AG09319 (cell line): ENCODE results near the gene CYP2B6.
"Not testable (repeated sequence)": the region's sequence is repeated elsewhere in the genome, so short reads cannot be mapped to it uniquely, and the experiment has no call there.

Experiments used
- DNase-seq: peaks from one replicate; pipeline ENCODE4 v3.0.0-alpha.2; 2010; ENCODE audit warnings: low read depth; ENCODE audit errors: extremely low read depth
- CTCF ChIP-seq: IDR thresholded peaks from 2 replicates; pipeline ENCODE4 v1.5.1; 2011; ENCODE audit warnings: low read depth, mild to moderate bottlenecking, inconsistent platforms, low read length, moderate library complexity

CYP2B6 gene

GRCh38 chr19:40974633-40975037 lies 16.4 kb upstream of the CYP2B6 start:
- peak; percentile 48 for DNase-seq
- peak; percentile 86 for TF ChIP-seq CTCF

GRCh38 chr19:40976134-40976533 lies 14.9 kb upstream of the CYP2B6 start:
- no peak for DNase-seq

GRCh38 chr19:40976724-40977123 lies 14.4 kb upstream of the CYP2B6 start:
- DNase-seq: no peak
- no peak for TF ChIP-seq CTCF

More at GRCh38 chr19:40976134-40976533, 14.9 kb upstream of the CYP2B6 start:
- no peak for TF ChIP-seq CTCF

GRCh38 chr19:40979759-40980158 lies 11.3 kb upstream of the CYP2B6 start:
- DNase-seq: not testable (repeated sequence)

GRCh38 chr19:40980743-40981442 lies 10.2 kb upstream of the CYP2B6 start:
- DNase-seq: not testable (repeated sequence)

GRCh38 chr19:40981591-40981990 lies 9.5 kb upstream of the CYP2B6 start:
- no peak for TF ChIP-seq CTCF
- no peak for DNase-seq

- TF ChIP-seq CTCF: no peak
- no peak for DNase-seq
Observed at GRCh38 chr19:40982594-40983101, 8.4 kb upstream of the CYP2B6 start.

GRCh38 chr19:40989453-40989852 lies 1.6 kb upstream of the CYP2B6 start:
- no peak for DNase-seq
- no peak for TF ChIP-seq CTCF
